Activated T-cell treated with anti-CD3 and anti-CD28 coated beads for 24 hours (primary cell): ENCODE measurements around the gene AP2S1.
"Not testable (repeated sequence)": the region's sequence is repeated elsewhere in the genome, so short reads cannot be mapped to it uniquely, and the experiment has no call there.

Source experiments
- DNase-seq: peaks from one replicate; pipeline ENCODE4 v3.0.0-alpha.2; 2020; ENCODE audit warnings: low read depth

The AP2S1 gene

GRCh38 chr19:46850228-46851203 is at the start of gene AP2S1:
AP2S1 (minus strand) TSS chr19:46850846; CDS start chr19:46850766, 80 bp downstream.
- peak; percentile 91 for DNase-seq

- no peak for DNase-seq
Measured at GRCh38 chr19:46900341-46900740, 49.7 kb upstream of the AP2S1 start.

GRCh38 chr19:46898731-46899130 is 48.1 kb upstream of the AP2S1 start:
- DNase-seq: no peak

- no peak for DNase-seq
Measured at GRCh38 chr19:46896076-46896794, 45.6 kb upstream of the AP2S1 start.

- no peak for DNase-seq
Measured at GRCh38 chr19:46892252-46893179, 41.9 kb upstream of the AP2S1 start.

GRCh38 chr19:46890423-46891170 is 40.0 kb upstream of the AP2S1 start:
- no peak for DNase-seq

- no peak for DNase-seq
Measured at GRCh38 chr19:46887240-46887782, 36.7 kb upstream of the AP2S1 start.

- DNase-seq: no peak
Measured at GRCh38 chr19:46886546-46887239, 36.0 kb upstream of the AP2S1 start.

- DNase-seq: no peak
Measured at GRCh38 chr19:46885411-46885810, 34.8 kb upstream of the AP2S1 start.

- DNase-seq: not testable (repeated sequence)
Measured at GRCh38 chr19:46882751-46883150, 32.1 kb upstream of the AP2S1 start.

GRCh38 chr19:46882034-46882433 is 31.4 kb upstream of the AP2S1 start:
- DNase-seq: no peak

GRCh38 chr19:46881092-46881491 is 30.4 kb upstream of the AP2S1 start:
- DNase-seq: no peak

- DNase-seq: no peak
Measured at GRCh38 chr19:46880431-46880830, 29.8 kb upstream of the AP2S1 start.

- DNase-seq: no peak
Measured at GRCh38 chr19:46878613-46879375, 28.1 kb upstream of the AP2S1 start.

GRCh38 chr19:46875657-46876056 is 25.0 kb upstream of the AP2S1 start:
- no peak for DNase-seq

- no peak for DNase-seq
Measured at GRCh38 chr19:46875234-46875633, 24.6 kb upstream of the AP2S1 start.

- DNase-seq: no peak
Measured at GRCh38 chr19:46872967-46873366, 22.3 kb upstream of the AP2S1 start.

GRCh38 chr19:46871173-46871572 is 20.5 kb upstream of the AP2S1 start:
- DNase-seq: not testable (repeated sequence)

GRCh38 chr19:46868025-46868802 is 17.6 kb upstream of the AP2S1 start:
- DNase-seq: no peak
